Neutrophil (primary cell): Measurements from ENCODE around the gene TEAD1.

ENCODE experiments used
- H3K27ac ChIP-seq: fragments of 200-600 bp; sonication (generic); 2 replicates; pipeline ENCODE4 v1.5.1; 2016; ENCODE audit warnings: mild to moderate bottlenecking, moderate library complexity
- H3K27me3 ChIP-seq: fragments of 200-600 bp; sonication (generic); 2 replicates; pipeline ENCODE4 v1.6.0; 2016; ENCODE audit warnings: mild to moderate bottlenecking
- H3K36me3 ChIP-seq: fragments of 200-600 bp; sonication (generic); 2 replicates; pipeline ENCODE4 v1.5.1; 2017
- H3K4me1 ChIP-seq, 2 experiments: fragments of 200-600 bp in 1 of 2; sonication (generic) in 1 of 2; 1 replicate in 1 of 2; 2 replicates in 1 of 2; pipeline versions ENCODE4 v1.5.1 to v1.6.1; 2013 to 2016; ENCODE audit warnings: low read depth in 1 of 2, low read length in 1 of 2, mild to moderate bottlenecking in 1 of 2, moderate library complexity in 1 of 2; ENCODE audit not compliant: control insufficient read depth in 1 of 2, insufficient read depth in 1 of 2
- H3K4me3 ChIP-seq, 2 experiments: fragments of 200-600 bp in 1 of 2; sonication (generic) in 1 of 2; 1 replicate in 1 of 2; 2 replicates in 1 of 2; pipeline ENCODE4 v1.5.1; 2013 to 2016; ENCODE audit warnings: low read depth in 1 of 2, low read length in 1 of 2, mild to moderate bottlenecking in 1 of 2, moderate library complexity in 1 of 2
- H3K9me3 ChIP-seq: fragments of 200-600 bp; sonication (generic); 2 replicates; pipeline ENCODE4 v1.5.1; 2016
- CTCF ChIP-seq: fragments of 200-600 bp; sonication (generic); IDR thresholded peaks from 2 replicates; pipeline ENCODE4 v1.5.1; 2016; ENCODE audit warnings: antibody characterized with exemption

The TEAD1 gene

GRCh38 chr11:12653729-12654128, 20.5 kb upstream of the TEAD1 start:
- no peak overlapping the region for H3K27ac ChIP-seq
- H3K4me3 ChIP-seq, result no peak overlapping the region
- H3K4me1 ChIP-seq, result no peaks in the 10 kb centered on the region
- H3K9me3 ChIP-seq, result no peaks in the 10 kb centered on the region
- no peaks in the 10 kb centered on the region for H3K36me3 ChIP-seq
- TF ChIP-seq CTCF, result no peak
- H3K27me3 ChIP-seq, result no peaks in the 10 kb centered on the region

GRCh38 chr11:12655842-12656241, 18.4 kb upstream of the TEAD1 start:
- Histone ChIP-seq H3K4me1 (no peaks in the 10 kb centered on the region), H3K9me3 (no peaks in the 10 kb centered on the region), H3K27ac (no peak overlapping the region), H3K36me3 (no peaks in the 10 kb centered on the region), H3K27me3 (no peaks in the 10 kb centered on the region), H3K4me3 (no peak overlapping the region)
- TF ChIP-seq CTCF, result no peak

GRCh38 chr11:12657336-12657735, 16.9 kb upstream of the TEAD1 start:
- Histone ChIP-seq H3K9me3 (no peaks in the 10 kb centered on the region), H3K27me3 (peaks cover 3% of the 10 kb centered on the region), H3K4me1 (no peaks in the 10 kb centered on the region), H3K4me3 (no peak overlapping the region), H3K36me3 (no peaks in the 10 kb centered on the region), H3K27ac (no peak overlapping the region)
- no peak for TF ChIP-seq CTCF

- H3K4me1 ChIP-seq, result no peaks in the 10 kb centered on the region
- H3K36me3 ChIP-seq, result no peaks in the 10 kb centered on the region
- no peak overlapping the region for H3K27ac ChIP-seq
- no peaks in the 10 kb centered on the region for H3K9me3 ChIP-seq
- TF ChIP-seq CTCF, result no peak
- H3K27me3 ChIP-seq, result peaks cover 5% of the 10 kb centered on the region
- no peak overlapping the region for H3K4me3 ChIP-seq
These were observed 16.2 kb upstream of the TEAD1 start for GRCh38 chr11:12657981-12658380.

GRCh38 chr11:12662101-12662689, 12.0 kb upstream of the TEAD1 start:
- no peak overlapping the region for H3K4me3 ChIP-seq
- no peaks in the 10 kb centered on the region for H3K36me3 ChIP-seq
- no peak for TF ChIP-seq CTCF
- H3K4me1 ChIP-seq, result no peaks in the 10 kb centered on the region
- no peak overlapping the region for H3K27ac ChIP-seq
- no peaks in the 10 kb centered on the region for H3K9me3 ChIP-seq
- peaks cover 5% of the 10 kb centered on the region for H3K27me3 ChIP-seq

GRCh38 chr11:12664385-12664784, 9.8 kb upstream of the TEAD1 start:
- Histone ChIP-seq H3K27ac (no peak overlapping the region), H3K9me3 (no peaks in the 10 kb centered on the region), H3K4me1 (no peaks in the 10 kb centered on the region), H3K27me3 (peaks cover 10% of the 10 kb centered on the region), H3K36me3 (no peaks in the 10 kb centered on the region), H3K4me3 (no peak overlapping the region)
- TF ChIP-seq CTCF, result no peak
